ENCODE results near the gene DOK7. TPM values are rescaled to one million over a fixed set of nuclear protein-coding genes. Genes with fewer than 3 reads are reported as not detected.
"Not testable (repeated sequence)": the region's sequence is repeated elsewhere in the genome, so short reads cannot be mapped to it uniquely, and the experiment has no call there.

The DOK7 gene
- total RNA-seq, 1 experiment from 2014 or later = 17.6 TPM

- DNase-seq (ENCODE audit: low spot score) = no peak
Measured at GRCh38 chr4:3502941-3503936, 40.1 kb downstream of the DOK7 start.

GRCh38 chr4:3505231-3505630, 42.1 kb downstream of the DOK7 start:
- no peak for DNase-seq (ENCODE audit: low spot score)

- no peak for DNase-seq (ENCODE audit: low spot score)
Measured at GRCh38 chr4:3508542-3508941, 45.4 kb downstream of the DOK7 start.

- no peak for DNase-seq (ENCODE audit: low spot score)
Measured at GRCh38 chr4:3510481-3510880, 47.4 kb downstream of the DOK7 start.

GRCh38 chr4:3511187-3511586, 48.1 kb downstream of the DOK7 start:
- no peak for DNase-seq (ENCODE audit: low spot score)

- DNase-seq (ENCODE audit: low spot score) = not testable (repeated sequence)
Measured at GRCh38 chr4:3511601-3512000, 48.5 kb downstream of the DOK7 start.

GRCh38 chr4:3512279-3512678, 49.2 kb downstream of the DOK7 start:
- DNase-seq (ENCODE audit: low spot score) = no peak

GRCh38 chr4:3512719-3513118, 49.6 kb downstream of the DOK7 start:
- DNase-seq (ENCODE audit: low spot score) = no peak

- DNase-seq (ENCODE audit: low spot score) = no peak
Measured at GRCh38 chr4:3513807-3514206, 50.7 kb downstream of the DOK7 start.

GRCh38 chr4:3514221-3514780, 51.2 kb downstream of the DOK7 start:
- DNase-seq (ENCODE audit: low spot score) = no peak

GRCh38 chr4:3514806-3515501, 51.8 kb downstream of the DOK7 start:
- peak; percentile 11 for DNase-seq (ENCODE audit: low spot score)

GRCh38 chr4:3515646-3516045, 52.5 kb downstream of the DOK7 start:
- DNase-seq (ENCODE audit: low spot score) = no peak

GRCh38 chr4:3516061-3516835, 53.1 kb downstream of the DOK7 start:
- no peak for DNase-seq (ENCODE audit: low spot score)

- no peak for DNase-seq (ENCODE audit: low spot score)
Measured at GRCh38 chr4:3516836-3517730, 54.0 kb downstream of the DOK7 start.

GRCh38 chr4:3517731-3518510, 54.8 kb downstream of the DOK7 start:
- DNase-seq (ENCODE audit: low spot score) = no peak

- DNase-seq (ENCODE audit: low spot score) = no peak
Measured at GRCh38 chr4:3518511-3518880, 55.4 kb downstream of the DOK7 start.

GRCh38 chr4:3518941-3519340, 55.8 kb downstream of the DOK7 start:
- DNase-seq (ENCODE audit: low spot score) = no peak

- DNase-seq (ENCODE audit: low spot score) = no peak
Measured at GRCh38 chr4:3519468-3520264, 56.6 kb downstream of the DOK7 start.

- no peak for DNase-seq (ENCODE audit: low spot score)
Measured at GRCh38 chr4:3520276-3520675, 57.2 kb downstream of the DOK7 start.
